DMS114 treated with DMSO at 0.1 percent for 48 hours (cell line): ENCODE data around the gene APOBEC2.
A peak's percentile ranks its signal among the peaks of the same experiment; 100 is the strongest.

Source experiments
- DNase-seq: peaks from one replicate; lab custom pipeline; 2025; ENCODE audit not compliant: unreplicated experiment; lab: John Stamatoyannopoulos, UW

Gene APOBEC2

GRCh38 chr6:41058783-41059181, 5.8 kb downstream of the APOBEC2 start:
- no peak for DNase-seq

- DNase-seq = no peak
Observed at GRCh38 chr6:41059556-41059955, 6.6 kb downstream of the APOBEC2 start.

- DNase-seq = no peak
Observed at GRCh38 chr6:41061196-41061726, 8.3 kb downstream of the APOBEC2 start.

- no peak for DNase-seq
Observed at GRCh38 chr6:41062056-41062455, 9.1 kb downstream of the APOBEC2 start.

GRCh38 chr6:41063884-41064285, 10.9 kb downstream of the APOBEC2 start:
- DNase-seq = no peak

- no peak for DNase-seq
Observed at GRCh38 chr6:41064841-41065240, 11.8 kb downstream of the APOBEC2 start.

- no peak for DNase-seq
Observed at GRCh38 chr6:41065550-41066026, 12.6 kb downstream of the APOBEC2 start.

- DNase-seq = peak; percentile 71
Observed at GRCh38 chr6:41066867-41067304, 13.9 kb downstream of the APOBEC2 start.

GRCh38 chr6:41071501-41071922, 18.5 kb downstream of the APOBEC2 start:
- DNase-seq = peak; percentile 53

GRCh38 chr6:41071923-41072835, 19.2 kb downstream of the APOBEC2 start, which contains the start of gene OARD1:
Gene OARD1, minus strand, starts transcription at chr6:41072356. Its CDS starts 722 bp downstream, at chr6:41071634.
- DNase-seq = peak; percentile 100

- DNase-seq = no peak
Observed at GRCh38 chr6:41072836-41073202, 19.8 kb downstream of the APOBEC2 start, which contains the start of gene NFYA. Gene NFYA, plus strand, starts transcription at chr6:41072974. Its CDS starts 6,116 bp downstream, at chr6:41079090.

- peak; percentile 81 for DNase-seq
Observed at GRCh38 chr6:41073203-41073967, 20.4 kb downstream of the APOBEC2 start.

GRCh38 chr6:41073968-41074691, 21.1 kb downstream of the APOBEC2 start:
- DNase-seq = no peak

- DNase-seq = no peak
Observed at GRCh38 chr6:41074692-41075436, 21.9 kb downstream of the APOBEC2 start.

- DNase-seq = no peak
Observed at GRCh38 chr6:41075651-41076626, 22.9 kb downstream of the APOBEC2 start.

GRCh38 chr6:41077536-41077935, 24.5 kb downstream of the APOBEC2 start:
- DNase-seq = no peak

GRCh38 chr6:41078101-41078500, 25.1 kb downstream of the APOBEC2 start:
- no peak for DNase-seq

- no peak for DNase-seq
Observed at GRCh38 chr6:41079080-41079479, 26.1 kb downstream of the APOBEC2 start.

GRCh38 chr6:41080621-41081020, 27.6 kb downstream of the APOBEC2 start:
- no peak for DNase-seq
